NCI-H460 (cell line): ENCODE data around the gene GARS1. TPM values are rescaled to one million over a fixed set of nuclear protein-coding genes. Genes with fewer than 3 reads are reported as not detected.

ENCODE experiments used
- DNase-seq: peaks from one replicate; pipeline ENCODE4 v3.0.0-alpha.2; 2016; ENCODE audit warnings: low read depth; ENCODE audit errors: extremely low read depth
- total RNA-seq: library from RNA; depleted of rRNA; stranded (reverse); fragments of >200 nt; shearing (Covaris generic); gene quantifications from 2 replicates; pipeline ENCODE4 v1.2.3, GENCODE V29; 2014

The GARS1 gene
- total RNA-seq, 1 experiment from 2014 or later: 493 TPM

GRCh38 chr7:30652698-30653641 lies 58.3 kb downstream of the GARS1 start:
- no peak for DNase-seq

DNA sequence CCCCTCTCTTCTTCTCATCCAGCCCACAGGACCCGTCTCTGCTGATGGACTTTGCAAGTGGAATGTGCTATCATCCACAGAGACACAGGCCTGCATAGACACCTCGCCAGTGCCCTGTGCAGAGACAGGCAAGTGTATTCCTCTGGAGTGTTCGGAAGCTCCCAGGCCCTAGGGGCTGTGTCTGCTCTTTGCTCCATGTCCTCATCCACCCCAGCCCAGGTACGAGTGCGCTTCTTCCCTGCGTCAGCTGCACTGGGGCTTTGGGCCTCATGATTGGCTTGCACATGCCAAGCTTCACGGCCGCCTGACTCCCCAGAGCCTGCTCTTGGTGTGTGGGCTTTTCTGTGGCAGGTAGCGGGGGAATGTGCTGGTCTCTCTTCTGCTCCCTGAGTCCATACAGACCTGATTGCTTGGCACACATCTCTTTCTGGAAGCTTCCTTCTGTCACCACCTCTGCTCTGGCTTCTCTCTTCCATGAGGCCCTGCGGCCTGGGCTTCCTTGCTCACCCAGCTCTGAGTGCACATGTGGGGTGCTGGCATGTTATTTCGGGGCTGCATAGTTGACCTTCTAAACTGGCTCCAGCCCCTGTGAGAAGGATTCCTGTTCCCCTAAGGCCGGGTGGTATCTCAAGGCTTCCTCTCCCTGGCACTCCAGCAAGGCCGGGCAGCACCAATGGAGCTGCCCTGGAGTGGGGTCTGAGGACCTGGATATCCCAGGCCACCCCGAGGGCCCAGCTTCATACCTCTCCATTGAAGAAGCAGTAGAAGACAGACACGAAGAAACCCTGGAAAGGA lies 59.8 kb downstream of the GARS1 start:
- DNase-seq: no peak

DNA sequence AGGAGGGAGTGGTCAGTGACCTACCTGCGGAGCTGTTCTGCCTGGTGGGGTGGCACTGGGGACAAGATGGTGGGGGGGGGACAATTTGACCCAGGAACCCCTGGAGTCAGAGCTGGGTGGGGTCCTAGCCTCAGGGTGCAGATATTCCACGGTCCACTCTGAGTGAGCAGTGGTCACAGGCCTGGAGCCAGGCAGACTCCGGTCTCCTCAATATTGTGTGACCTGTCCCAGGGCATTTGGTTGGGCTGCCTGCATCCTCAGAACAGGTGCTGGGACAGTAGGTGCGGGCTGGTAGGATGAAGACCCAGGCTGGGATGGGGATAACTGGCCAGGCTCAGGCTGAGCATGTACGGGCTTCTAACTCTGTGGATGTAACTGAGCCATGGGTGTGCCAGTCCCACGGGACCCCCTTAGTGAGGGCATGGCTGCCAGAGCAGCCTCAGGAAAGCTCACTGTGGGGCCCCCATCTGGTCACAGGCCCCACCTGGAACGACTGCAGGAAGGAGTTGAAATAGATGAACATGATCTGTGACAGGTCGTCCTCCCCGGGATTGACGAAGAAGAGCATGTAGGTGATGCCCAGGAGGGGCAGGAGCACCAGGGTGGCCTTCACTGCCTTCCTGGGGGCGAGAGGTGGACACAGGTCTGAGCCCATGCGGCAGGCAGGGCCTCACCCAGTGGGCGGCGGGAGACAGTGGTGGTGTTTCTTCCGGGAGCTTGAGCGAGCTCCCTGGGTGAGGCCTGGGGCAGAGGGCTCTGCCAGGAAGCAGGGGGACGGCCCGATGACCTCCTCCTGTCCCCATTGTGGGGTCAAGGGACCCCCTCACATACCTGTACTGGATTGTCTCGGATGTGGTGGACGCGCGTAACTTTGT lies 60.7 kb downstream of the GARS1 start:
- no peak for DNase-seq

GRCh38 chr7:30656006-30656957 lies 61.6 kb downstream of the GARS1 start:
- no peak for DNase-seq

GRCh38 chr7:30657131-30657530 lies 62.5 kb downstream of the GARS1 start:
- DNase-seq: no peak

GRCh38 chr7:30658479-30659074 lies 63.9 kb downstream of the GARS1 start:
- no peak for DNase-seq

DNA sequence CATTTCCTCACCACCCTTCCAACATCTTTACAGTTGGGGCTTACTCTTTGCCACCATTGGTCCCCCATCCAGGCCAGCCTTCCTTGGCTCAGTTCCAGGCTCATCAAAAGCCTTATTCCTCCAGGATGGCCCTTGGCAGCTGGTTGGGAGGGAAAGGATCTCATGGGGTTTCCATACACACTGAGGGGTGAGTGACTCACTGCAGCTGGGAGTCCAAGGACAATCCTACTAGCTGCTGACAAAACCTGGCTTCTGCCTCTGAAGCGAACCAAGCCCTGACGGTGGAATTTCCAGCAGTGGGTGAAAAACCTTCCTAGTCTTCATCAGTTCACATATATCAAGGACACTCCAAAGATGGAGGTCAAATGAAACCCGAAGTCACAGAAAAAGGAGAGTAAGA lies 64.6 kb downstream of the GARS1 start:
- no peak for DNase-seq

DNA sequence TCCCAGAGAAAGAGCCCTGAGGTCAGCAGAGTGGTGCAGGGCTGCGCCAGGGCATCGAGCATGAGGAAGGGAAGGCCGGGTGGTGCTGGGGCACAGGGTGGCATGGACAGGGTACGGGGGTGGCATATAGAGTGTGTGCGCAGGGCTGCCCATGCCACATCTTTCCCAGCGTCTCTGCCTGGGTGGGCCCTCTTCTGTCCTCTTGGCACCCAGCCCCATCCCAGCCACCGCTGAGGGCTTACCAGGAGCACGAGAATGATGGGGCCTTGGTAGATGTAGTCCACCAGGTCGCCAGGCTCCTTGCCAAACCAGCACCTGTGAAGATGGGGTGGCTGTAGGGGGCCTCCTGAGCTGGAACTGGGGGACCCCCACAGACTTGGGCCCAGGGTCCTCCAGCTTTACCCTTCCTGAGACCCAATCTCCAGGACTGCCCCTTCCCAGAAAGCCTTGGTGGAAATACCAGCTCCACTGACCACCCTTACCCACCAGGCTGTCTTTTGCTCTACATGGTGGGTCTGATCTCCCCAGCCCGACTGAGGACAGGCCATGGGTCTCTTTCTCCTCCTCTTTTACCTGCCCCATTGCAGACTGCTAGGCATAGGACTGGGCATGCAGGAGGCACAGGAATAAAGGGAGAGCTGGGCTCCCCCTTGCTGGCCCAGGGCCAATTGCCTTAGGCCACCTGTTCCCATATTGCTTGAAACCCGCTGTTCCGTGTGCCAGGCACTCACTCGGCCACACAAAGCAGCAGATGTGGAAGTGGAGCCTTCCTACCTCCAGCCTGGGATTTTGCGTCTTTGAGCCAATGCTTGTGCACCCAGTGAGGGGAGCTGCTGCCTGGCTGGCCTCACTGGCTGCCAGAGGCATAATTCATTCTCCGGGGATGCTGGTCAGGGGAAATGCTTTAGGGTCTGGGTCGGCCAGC lies 65.9 kb downstream of the GARS1 start:
- DNase-seq: no peak

DNA sequence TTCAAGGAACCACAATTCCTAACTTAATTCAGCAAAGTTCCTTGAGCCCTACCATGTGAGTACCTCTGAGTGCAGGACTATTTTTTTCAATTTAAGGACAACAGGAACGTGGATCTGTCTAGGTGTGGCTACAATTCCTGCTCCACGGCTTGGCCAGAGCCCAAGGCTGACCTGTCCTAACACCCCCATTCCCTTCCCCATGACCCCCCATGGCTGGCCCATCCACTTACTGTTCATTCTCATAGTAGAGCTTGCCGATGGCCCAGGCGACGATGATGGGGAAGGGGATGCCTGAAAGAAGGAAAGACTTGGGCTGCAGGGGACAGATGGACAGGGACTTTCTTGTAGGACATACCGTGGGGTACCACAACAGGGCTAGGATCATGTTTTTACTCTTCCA lies 67.2 kb downstream of the GARS1 start:
- no peak for DNase-seq

DNA sequence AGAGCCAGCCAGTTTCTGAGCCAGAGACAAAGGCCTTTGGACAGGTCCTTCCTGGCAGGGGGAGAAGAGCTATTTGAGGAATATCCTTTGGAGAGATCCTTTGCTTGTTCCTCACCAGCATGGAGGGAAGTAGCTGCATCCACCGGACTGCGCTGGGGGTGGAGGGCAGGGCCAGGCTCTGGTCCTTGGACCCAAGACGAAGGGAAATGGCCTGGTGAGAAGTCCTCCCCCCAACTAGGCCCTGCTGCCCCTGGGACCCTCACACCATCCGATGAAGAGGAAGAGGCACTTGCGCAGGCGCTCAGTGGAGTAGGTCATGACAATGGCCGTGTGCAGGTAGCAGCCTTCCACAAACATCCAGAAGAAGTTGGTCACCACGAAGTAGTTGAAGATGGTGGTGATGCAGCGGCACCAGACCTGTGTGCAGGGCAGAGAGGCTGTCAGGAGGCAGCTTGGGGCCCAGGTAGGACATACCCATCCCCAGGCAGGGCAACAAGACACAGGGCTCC lies 67.8 kb downstream of the GARS1 start:
- DNase-seq: no peak

- no peak for DNase-seq
Observed at GRCh38 chr7:30663414-30663813, 68.7 kb downstream of the GARS1 start.

DNA sequence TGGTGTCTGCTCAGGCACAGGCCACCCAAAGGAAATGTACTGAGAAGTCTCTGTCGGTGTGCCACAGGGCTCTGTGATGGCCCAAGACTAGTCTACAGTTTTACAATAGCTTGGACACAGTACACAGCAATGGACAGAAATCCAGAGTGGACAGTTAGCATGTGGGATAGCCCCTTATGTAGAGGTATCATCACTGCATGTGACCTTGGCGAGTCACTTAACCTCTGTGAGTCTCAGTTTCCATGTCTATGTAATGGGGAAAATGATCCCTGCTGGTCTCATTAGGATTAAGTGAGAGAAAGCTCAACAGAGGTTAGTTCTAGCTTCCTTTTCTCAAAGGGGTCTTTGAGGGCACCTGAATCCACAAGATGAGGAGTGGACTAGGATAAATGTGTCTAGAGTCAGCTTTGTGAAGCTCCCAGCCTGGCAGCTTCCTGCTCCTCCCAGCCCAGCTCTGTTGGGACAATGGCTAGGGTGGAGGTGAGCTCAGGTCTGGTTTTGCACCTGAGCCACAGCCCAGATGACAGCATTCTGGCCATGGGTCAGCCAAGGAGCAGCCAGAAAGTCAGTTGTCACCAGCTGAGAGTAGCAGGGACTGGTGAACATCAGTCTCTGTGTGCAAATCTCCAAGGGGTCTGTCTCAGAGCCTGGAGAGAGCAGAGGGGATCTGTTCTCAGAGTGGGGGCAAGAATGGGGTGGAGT lies 69.7 kb downstream of the GARS1 start:
- no peak for DNase-seq

DNA sequence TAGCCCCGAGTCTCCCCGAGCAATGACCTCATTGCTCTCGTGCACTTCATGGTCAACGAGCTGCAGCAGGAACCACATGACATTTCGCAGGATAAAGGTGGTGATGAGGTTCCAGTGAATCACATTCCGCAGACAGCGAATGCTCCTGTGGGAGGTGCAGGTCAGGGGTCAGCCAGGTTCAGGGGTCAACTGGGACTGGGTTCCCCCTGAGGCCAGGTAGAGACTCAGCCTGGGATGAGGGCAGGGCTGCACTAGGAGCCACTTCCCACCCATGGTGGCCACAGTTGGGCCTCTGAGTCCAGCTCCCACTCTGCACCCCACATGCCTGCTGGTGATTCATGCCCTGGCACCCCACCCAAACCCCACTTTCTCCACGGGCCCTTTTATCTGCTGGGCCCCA lies 70.4 kb downstream of the GARS1 start:
- no peak for DNase-seq

DNA sequence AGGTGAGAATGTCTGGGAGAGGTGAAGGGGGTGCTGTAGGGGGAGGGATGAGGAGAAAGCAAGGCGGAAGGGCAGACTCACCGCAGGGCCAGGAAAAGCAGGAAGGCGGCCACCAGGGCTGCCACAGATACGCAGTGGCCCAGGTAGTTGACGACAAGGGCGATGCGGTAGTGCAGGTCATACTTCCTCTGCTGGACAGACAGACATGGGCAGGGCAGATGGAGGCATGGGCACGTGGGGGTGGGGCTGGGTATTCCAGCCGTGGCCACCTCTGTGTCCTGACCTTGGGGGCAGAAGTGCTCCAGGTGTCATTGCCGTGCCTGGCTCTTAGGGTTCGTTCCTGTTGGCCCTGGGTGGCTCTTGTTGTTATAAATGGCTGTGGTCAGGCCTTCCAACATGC lies 70.8 kb downstream of the GARS1 start:
- DNase-seq: no peak

GRCh38 chr7:30667172-30667571 lies 72.5 kb downstream of the GARS1 start:
- DNase-seq: no peak

- no peak for DNase-seq
Observed at GRCh38 chr7:30668102-30668501, 73.4 kb downstream of the GARS1 start.

DNA sequence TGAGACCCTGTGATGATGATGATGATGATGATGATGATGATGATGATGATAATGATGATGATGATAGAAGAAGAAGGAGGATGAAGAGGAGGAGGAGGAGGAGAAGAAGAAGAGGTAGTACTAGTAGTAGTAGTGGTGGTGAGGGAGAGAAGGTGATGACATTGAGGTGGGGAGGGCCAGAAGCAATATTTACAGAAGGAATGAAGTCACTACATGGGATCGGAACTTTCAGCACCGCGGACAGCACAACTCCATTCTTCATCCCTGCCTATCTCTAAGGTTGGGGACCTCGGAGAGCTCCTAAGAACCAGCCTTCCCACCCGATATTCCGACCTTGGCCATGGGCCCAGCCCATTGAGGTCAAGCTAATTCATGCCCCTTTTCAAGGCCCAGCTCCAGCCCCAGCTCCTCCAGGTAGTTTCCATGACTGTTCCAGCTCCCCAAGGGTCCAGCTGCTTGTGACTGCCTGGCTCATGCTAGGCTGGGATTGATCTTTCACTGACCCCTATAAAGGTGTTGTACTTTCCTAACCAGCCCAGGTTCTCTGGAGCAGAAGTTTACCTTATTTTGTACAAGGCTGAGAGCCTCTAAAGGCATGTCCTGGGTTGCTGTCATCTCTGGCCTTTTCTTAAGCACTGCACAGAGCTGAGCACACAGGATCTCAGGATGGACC lies 77.3 kb downstream of the GARS1 start:
- DNase-seq: peak; percentile 75
